ENCODE data around the gene DNAJB12.
A peak's percentile ranks its signal among the peaks of the same experiment; 100 is the strongest.

DNA sequence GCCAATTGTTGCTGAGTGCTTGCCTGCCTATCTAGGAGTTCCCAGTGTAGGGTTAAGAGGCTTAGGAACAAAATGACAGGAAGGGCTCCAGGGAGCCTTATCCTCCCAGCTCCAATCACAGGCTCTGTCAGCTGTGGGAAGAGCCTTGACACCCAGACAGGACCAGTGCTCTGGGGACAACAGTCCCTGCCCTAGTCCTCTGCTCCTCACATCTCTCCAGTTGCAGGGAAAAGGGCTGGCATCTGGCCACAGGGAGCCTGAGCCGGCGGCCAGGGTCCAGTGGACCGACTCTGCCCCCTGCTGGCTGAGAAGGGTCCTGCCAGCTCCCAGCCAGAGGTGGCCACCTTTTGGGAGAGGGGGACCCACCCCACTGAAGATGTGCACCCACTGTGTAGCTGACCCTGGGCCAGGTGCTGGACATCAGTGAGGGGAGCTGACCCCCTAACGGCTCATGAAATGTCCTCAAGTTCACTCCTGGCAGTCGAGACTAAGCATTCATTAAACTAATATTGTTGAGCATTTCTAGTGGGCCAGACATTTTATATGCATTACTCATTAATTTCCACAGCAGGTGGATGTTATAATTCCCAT, 17.6 kb downstream of the DNAJB12 start:
- TF ChIP-seq, protein P1, sequence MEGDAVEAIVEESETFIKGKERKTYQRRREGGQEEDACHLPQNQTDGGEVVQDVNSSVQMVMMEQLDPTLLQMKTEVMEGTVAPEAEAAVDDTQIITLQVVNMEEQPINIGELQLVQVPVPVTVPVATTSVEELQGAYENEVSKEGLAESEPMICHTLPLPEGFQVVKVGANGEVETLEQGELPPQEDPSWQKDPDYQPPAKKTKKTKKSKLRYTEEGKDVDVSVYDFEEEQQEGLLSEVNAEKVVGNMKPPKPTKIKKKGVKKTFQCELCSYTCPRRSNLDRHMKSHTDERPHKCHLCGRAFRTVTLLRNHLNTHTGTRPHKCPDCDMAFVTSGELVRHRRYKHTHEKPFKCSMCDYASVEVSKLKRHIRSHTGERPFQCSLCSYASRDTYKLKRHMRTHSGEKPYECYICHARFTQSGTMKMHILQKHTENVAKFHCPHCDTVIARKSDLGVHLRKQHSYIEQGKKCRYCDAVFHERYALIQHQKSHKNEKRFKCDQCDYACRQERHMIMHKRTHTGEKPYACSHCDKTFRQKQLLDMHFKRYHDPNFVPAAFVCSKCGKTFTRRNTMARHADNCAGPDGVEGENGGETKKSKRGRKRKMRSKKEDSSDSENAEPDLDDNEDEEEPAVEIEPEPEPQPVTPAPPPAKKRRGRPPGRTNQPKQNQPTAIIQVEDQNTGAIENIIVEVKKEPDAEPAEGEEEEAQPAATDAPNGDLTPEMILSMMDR (IDR thresholded peaks at IDR 0.05), result peak in 6 of 7 experiments; percentile 45 to 98 (median 94)
- TF ChIP-seq EP300 (IDR thresholded peaks at IDR 0.05) (no peak), POLR2AphosphoS5 (IDR thresholded peaks at IDR 0.05) (peak; percentile 15 to 78 (median 59)), POLR2A (IDR thresholded peaks at IDR 0.05) (no peak)
